NB4 (cell line): ENCODE data around the gene AKIRIN1.
"Not testable (repeated sequence)": the region's sequence is repeated elsewhere in the genome, so short reads cannot be mapped to it uniquely, and the experiment has no call there.

Experiments
- POLR2A ChIP-seq: IDR thresholded peaks from 2 replicates; pipeline ENCODE4 v1.6.1; 2011; ENCODE audit warnings: mild to moderate bottlenecking; ENCODE audit not compliant: insufficient read length; ENCODE audit errors: extremely low read depth
- TF ChIP-seq, protein P1 (sequence below): IDR thresholded peaks from one replicate; pipeline ENCODE4 v1.5.1; 2012; ENCODE audit warnings: low read depth, low read length
- TF ChIP-seq, protein P2 (sequence below): IDR thresholded peaks from 2 replicates; pipeline ENCODE4 v1.6.1; 2011; ENCODE audit warnings: low read depth, low read length

DNA sequence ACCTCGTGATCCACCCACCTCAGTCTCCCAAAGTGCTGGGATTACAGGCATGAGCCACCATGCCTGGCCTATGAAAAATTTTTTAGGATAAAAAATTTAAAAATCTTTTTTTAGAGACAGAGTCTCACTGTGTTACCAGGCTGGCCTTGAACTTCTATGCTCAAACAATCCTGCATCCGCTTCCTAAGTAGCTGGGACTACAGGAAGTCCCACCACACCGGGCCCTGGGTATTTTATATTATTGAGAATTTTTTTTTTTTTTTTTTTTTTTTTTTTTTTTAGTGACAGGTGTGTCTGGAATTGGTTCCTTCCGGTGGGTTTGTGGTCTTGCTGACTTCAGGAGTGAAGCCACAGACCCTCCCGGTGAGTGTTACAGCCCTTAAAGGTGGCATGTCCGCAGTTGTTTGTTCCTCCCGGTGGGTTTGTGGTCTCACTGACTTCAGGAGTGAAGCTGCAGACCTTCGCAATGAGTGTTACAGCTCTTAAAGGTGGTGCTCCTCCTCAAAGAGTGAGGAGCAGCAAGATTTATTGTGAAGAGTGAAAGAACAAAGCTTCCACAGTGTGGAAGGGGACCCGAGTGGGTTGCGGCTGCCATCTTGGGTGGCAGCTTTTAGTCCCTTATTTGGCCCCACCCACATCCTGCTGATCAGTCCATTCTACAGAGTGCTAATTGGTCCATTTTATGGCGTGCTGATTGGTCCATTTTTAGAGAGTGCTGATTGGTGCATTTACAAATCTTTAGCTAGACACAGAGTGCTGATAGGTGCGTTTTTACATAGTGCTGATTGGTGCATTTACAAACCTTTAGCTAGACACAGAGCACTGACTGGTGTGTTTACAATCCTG is 13.5 kb upstream of the AKIRIN1 start:
- TF ChIP-seq POLR2A = not testable (repeated sequence)
- TF ChIP-seq, protein P1, sequence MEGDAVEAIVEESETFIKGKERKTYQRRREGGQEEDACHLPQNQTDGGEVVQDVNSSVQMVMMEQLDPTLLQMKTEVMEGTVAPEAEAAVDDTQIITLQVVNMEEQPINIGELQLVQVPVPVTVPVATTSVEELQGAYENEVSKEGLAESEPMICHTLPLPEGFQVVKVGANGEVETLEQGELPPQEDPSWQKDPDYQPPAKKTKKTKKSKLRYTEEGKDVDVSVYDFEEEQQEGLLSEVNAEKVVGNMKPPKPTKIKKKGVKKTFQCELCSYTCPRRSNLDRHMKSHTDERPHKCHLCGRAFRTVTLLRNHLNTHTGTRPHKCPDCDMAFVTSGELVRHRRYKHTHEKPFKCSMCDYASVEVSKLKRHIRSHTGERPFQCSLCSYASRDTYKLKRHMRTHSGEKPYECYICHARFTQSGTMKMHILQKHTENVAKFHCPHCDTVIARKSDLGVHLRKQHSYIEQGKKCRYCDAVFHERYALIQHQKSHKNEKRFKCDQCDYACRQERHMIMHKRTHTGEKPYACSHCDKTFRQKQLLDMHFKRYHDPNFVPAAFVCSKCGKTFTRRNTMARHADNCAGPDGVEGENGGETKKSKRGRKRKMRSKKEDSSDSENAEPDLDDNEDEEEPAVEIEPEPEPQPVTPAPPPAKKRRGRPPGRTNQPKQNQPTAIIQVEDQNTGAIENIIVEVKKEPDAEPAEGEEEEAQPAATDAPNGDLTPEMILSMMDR = not testable (repeated sequence)
- TF ChIP-seq, protein P2, sequence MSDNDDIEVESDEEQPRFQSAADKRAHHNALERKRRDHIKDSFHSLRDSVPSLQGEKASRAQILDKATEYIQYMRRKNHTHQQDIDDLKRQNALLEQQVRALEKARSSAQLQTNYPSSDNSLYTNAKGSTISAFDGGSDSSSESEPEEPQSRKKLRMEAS = not testable (repeated sequence)
